ENCODE results near the gene TMEM255A. TPM values are rescaled to one million over a fixed set of nuclear protein-coding genes. Genes with fewer than 3 reads are reported as not detected.

The TMEM255A gene
- total and polyA plus RNA-seq, 2 of the 4 experiments (the other 2 are of a cell fraction): 0.03 TPM; not detected in 1

- Histone ChIP-seq H4K91ac (ENCODE audit: insufficient read depth, low read depth, low read length) (0 out of 2 replicates have a peak within 1 kb of the TSS, but pooled peaks have one; percentile 29), H2BK120ac (ENCODE audit: low read depth, low read length) (no peak within 1 kb of the TSS), H3K18ac (ENCODE audit: low read depth, low read length) (peak within 1 kb of the TSS; percentile 33; the same call in 1 of the 2 replicates), H2AFZ (replicated peaks; ENCODE audit: low read length, poor library complexity) (peak within 1 kb of the TSS; percentile 91), H3K9me1 (ENCODE audit: insufficient read depth, low read length) (no peaks in the 10 kb centered on the region), H4K5ac (ENCODE audit: low read depth, low read length) (peak within 1 kb of the TSS; percentile 53; the same call in 1 of the 2 replicates), H4K8ac (ENCODE audit: low read depth in 2 of 2, low read length in 2 of 2) (peak within 1 kb of the TSS in 1 of 2 experiments; percentile 65; a peak in 2 of 4 replicates), H3K14ac (replicated peaks; ENCODE audit: low read depth, low read length) (0 out of 2 replicates have a peak within 1 kb of the TSS, but pooled peaks have one; percentile 76), H2BK20ac (ENCODE audit: low read depth, low read length) (no peak within 1 kb of the TSS), H4K20me1 (ENCODE audit: insufficient read depth, low read length) (no peaks in the 10 kb centered on the region), H3K56ac (ENCODE audit: extremely low read depth, insufficient read depth, low read length) (peak within 1 kb of the TSS; percentile 62; the same call in 1 of the 2 replicates), H2AK9ac (replicated peaks; ENCODE audit: low read depth, low read length, poor library complexity) (peak within 1 kb of the TSS; percentile 89), H2AK5ac (ENCODE audit: low read depth, low read length) (peak within 1 kb of the TSS; percentile 36; the same call in 1 of the 2 replicates), H3K27ac (ENCODE audit: insufficient read depth, low read length) (peak within 1 kb of the TSS; percentile 82), H3K4ac (ENCODE audit: low read depth, low read length) (peak within 1 kb of the TSS; percentile 79; the same call in 1 of the 2 replicates), H3K9me3 (ENCODE audit: control insufficient read depth, insufficient read depth, low read length) (no peaks in the 10 kb centered on the region), H3K4me2 (ENCODE audit: low read depth, low read length) (peak within 1 kb of the TSS; percentile 71), H2BK15ac (ENCODE audit: low read depth, low read length) (no peak within 1 kb of the TSS), H3K27me3 (ENCODE audit: control insufficient read depth, insufficient read depth, low read length) (0 out of 2 replicates have a peak, but pooled peaks cover 2% of the 10 kb centered on the region), H3K4me1 (ENCODE audit: control insufficient read depth, insufficient read depth, low read length) (no peaks in the 10 kb centered on the region), H3K36me3 (ENCODE audit: control insufficient read depth, insufficient read depth, low read length) (peaks cover 3% of the 10 kb centered on the region; the same call in 1 of the 2 replicates), H2BK5ac (ENCODE audit: low read depth, low read length, poor library complexity, severe bottlenecking) (peak within 1 kb of the TSS; percentile 73), H3K23ac (ENCODE audit: low read depth, low read length) (peak within 1 kb of the TSS; percentile 53), H3K4me3 (ENCODE audit: insufficient read depth, low read depth, low read length) (peak within 1 kb of the TSS; percentile 95), H3K79me1 (ENCODE audit: low read depth in 1 of 2, low read length in 2 of 2) (peaks cover 6% of the 10 kb centered on the region in 2 experiments; a peak in 2 of 4 replicates), H3K9ac (ENCODE audit: low read depth, low read length) (peak within 1 kb of the TSS; percentile 82)
- intact Hi-C loops (cut with micrococcal nuclease): loop anchor here (5.0 kb wide), 1 partner anchor 217 kb away; the partner anchor contains the start of gene LAMP2
- ATAC-seq (ENCODE audit: low read depth) (peak; percentile 99), DNase-seq (peak; percentile 92)
- 39% methylated on average over 8 of the region's 75 CpGs; no CpG with 5 or more reads in 1 of the 2 experiments for WGBS, 2 experiments (ENCODE audit: extremely low coverage in 2 of 2, insufficient read length in 1 of 2)
- in situ Hi-C loops (cut with MboI; ENCODE audit: low sequenced_read_pairs): no loop called here
- ChIA-PET POLR2A (ENCODE audit: unreplicated experiment) (no interaction called here), CTCF (no interaction called here)
- dilution Hi-C loops (cut with HindIII; ENCODE audit: low sequenced_read_pairs, unreplicated experiment): no loop called here
- no TSS peak for BruUV-seq (replicated peaks)
- TF ChIP-seq CTCF (conservative IDR thresholded peaks at IDR 0.05; ENCODE audit: low read depth, low read length) (peak; percentile 55), CEBPB (IDR thresholded peaks at IDR 0.05; ENCODE audit: low read depth, low read length) (no peak), POLR2A (IDR thresholded peaks at IDR 0.05; ENCODE audit: low read depth, low read length) (peak; percentile 67), BHLHE40 (IDR thresholded peaks at IDR 0.05; ENCODE audit: low read depth, low read length) (no peak), MAZ (IDR thresholded peaks at IDR 0.05; ENCODE audit: borderline replicate concordance, low read depth, low read length) (peak; percentile 54; the same call in 1 of the 2 replicates)
Observed at GRCh38 chrX:120250522-120251271, 60.6 kb downstream of the TMEM255A start, which contains the start of gene ZBTB33. ZBTB33 (plus strand) TSS chrX:120250812; CDS start chrX:120253416, 2,604 bp downstream.
